Suppressor macrophage treated with lipopolysaccharide for 4 hours (primary cell): Measurements from ENCODE around the gene BACE2.
"Not testable (repeated sequence)": the region's sequence is repeated elsewhere in the genome, so short reads cannot be mapped to it uniquely, and the experiment has no call there.

Experiments
- DNase-seq: peaks from one replicate; pipeline ENCODE4 v3.0.0-alpha.2; 2020

The BACE2 gene

DNA sequence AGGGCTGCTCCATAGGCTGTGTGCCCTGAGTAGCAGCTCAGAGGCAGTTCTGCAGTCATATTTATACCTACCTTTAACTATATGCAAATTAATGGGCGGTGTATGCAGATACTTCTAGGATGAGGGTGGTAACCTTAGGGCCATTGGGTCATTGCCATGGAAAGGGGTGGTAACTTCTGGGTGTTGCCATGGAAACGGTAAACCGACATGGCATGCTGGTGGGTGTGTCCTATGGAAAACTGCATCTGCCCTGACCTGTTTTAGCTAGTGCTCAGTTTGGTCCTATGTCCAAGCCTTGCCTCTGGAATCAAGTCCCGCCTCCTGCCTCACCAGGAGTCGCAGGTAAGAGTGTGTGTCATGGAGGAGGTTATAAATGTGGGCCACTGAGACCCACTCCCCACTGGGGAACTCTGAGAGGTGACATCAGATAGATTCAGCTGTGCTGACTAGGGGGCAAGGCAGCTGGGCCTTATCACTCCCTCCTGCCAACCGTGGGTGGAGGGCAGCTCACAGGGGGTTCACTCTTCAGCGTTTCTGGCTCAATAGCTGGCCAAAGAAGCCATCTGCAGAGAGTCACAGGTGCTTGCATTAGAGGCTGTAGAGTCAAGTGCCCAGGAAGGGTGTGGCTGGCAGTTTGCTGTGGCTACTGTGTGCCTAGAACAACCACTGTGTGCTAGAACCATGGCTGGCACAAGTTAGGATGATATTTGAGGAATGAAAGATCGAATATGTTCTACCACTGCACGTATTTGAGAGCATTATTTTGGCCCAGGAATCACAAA is 19.0 kb downstream of the BACE2 start:
- no peak for DNase-seq

DNA sequence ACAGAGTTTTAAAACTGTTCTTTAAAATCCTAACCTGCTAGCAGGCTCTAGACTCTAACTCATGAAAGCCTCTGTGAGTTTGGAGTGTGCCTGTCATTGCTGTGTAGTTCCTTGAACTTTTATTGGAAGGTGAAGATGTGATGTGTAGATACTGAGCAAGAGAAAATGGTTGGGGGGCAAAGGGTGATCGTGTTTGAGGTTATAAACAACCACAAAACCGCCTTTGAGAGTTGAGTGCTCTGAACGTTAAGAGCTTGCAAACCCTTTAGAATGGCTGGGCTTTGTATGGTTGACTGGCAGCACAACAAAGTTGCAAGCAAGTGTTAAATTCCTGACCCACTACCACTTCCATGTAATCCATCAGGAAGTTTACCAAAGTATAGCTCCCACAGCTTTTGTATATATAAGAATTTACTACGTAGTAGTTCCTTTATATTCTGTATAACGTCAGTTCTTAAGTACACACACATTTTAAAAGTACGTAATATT is 19.6 kb downstream of the BACE2 start:
- DNase-seq, result no peak

DNA sequence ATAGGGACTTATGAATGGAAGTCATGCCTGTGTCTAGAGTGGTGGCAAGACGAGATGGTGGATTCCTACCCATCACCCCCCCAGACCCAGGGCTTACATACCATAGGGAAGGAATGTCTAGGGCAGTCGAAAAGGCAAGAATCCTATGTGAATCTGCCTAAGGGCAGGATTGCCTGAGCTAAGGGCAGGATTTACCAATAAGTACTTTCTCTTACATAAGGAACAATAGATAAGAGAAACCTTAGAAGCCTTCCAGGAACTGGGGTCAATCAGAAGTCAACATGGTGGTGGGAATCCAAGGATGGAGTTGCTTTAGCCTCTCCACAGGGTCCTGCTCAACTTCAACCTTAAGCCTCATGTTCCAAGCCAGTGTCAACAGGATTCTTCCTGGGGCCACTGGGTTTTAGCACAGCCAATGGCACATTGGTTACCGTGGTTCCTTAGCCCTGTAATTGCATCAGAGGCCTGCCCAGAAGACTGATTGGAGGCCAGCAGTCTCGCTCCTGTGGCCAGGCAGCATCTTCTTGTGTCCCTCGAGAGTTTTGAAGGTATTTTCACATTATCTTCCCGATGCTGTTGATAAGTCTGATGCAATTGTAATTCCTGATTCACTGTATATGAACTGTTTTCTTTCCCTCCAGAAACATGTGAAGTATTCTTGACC is 20.7 kb downstream of the BACE2 start:
- no peak for DNase-seq

DNA sequence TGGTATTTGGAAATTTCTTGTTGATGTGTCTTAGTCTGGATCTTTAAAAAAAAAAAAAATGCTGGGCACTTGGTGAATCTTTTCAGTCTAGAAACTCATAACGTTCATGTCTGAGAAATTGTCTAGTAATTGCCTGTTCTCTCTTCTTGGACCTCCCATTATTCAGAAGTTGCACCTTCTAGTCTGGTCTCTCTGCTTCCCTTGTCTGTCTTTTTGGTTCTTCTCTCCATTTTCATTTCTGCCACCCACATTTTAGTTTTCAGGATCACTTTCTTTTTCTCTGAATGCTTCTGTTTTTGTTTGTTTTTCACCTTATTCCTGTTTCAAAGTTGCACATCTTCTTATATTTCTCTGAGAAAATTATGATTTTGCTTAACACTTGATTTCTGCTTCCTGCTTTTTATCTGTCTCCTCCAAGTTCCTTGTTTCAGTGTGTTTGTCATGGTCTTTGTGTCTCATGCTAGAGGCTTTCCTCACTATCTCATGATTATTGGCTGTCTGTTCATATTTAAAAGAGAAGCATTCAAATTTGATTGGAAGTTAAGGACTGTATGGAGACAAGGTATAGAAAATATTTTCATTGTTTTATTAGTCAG is 21.3 kb downstream of the BACE2 start:
- DNase-seq, result peak; percentile 63

DNA sequence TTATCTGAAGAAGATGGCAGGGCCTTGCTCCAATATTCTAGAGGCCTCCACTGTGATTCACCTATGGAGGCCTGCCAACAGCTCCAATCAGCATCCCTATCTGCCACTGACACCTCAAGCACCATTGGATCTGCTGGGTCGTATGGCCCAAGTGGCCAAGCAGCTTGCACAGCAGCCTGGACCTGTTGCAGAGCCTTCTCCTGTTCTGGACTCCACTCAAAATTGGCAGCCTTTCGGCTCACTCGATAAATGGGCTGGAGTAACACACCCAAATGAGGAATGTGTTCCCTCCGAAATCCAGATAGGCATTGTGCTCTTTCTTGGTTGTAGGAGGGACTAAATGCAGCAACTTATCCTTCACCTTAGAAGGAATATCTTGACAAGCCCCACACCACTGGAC is 24.6 kb downstream of the BACE2 start:
- DNase-seq, result not testable (repeated sequence)

DNA sequence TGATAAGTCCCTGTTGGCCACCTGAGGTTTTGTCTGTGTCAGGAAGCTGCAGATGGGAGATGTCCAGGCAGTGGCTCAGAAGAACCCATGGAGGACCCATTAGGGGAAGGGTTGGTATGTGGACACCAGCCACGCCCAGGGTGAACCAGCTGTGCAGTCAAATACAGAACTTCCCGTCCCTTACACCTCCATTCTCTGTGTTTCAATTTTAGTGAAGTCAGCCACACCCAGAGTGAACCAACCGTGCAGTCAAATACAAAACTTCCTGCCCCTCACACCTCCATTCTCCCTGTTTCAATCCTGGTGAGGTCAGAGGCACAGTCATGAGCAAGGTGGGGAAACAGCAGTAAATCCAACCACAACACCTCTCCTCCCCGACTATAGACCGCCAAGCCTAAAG is 27.4 kb downstream of the BACE2 start:
- DNase-seq, result no peak

DNA sequence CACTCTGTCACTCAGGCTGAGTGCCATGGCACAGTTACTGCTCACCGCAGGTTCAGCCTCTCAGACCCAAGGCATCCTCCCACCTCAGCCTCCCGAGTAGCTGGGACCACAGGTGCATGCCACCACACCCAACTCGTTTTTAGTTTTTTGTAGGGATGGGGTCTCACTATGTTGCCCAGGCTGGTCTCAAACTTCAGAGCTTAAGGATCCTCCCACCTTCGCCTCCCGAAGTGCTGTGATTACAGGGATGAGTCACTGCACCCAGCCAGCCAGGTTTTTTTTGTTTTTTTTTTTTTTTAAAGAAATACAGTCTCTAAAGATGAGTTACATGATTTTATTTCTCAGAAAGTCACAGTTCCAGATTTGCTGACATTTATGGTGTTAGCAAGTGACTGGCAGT is 29.0 kb downstream of the BACE2 start:
- no peak for DNase-seq

DNA sequence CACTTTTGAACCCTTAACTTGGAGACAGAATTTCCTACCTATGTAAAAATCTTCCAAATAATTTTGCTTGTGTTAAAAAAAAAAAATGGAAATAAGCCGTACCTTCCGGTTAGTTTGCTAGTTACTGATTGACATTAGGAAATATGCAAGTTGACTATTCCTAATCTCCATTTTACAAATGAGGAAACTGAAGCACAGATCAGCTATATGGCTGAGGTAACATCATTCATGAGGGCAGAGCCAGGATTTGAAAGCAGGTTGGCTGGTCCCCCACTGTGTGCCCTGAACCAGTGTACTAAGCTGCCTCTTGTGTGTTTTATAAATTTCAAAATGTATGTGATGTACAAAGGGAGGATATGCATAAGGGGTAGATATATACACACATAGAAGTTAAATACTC is 29.6 kb downstream of the BACE2 start:
- DNase-seq, result no peak

DNA sequence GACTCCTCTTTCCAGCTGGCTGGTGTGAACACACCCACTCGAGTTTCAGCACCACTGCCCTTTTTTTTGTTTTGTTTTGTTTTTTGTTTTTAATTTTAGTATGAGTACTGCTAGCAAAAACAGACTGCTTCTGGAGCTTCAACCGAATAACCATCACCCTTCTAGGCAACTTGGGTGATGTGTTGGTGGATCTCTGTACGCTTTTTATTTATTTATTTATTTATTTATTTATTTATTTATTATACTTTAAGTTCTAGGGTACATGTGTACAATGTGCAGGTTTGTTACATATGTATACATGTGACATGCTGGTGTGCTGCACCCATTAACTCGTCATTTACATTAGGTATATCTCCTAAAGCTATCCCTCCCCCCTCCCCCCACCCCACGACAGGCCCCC is 30.7 kb downstream of the BACE2 start:
- not testable (repeated sequence) for DNase-seq

DNA sequence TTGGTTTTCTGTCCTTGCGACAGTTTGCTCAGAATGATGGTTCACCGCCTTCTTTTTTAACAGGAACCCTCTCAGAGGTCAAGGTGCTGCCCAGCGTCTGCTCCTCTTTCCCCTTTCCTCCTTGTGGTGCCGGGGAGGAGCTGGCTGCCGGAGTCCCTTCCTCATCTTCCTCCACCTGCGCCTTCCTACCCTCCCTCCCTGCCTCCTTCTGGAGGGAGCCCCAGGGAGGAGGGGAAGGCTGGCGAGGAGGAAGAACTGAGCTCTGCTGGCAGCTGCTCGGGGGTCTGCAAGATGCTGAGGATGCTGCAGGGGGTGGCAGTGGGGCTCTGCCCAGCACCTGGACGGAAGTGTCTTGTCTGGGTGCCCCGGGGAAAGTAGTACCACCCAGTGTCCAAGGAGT is 31.2 kb downstream of the BACE2 start:
- DNase-seq, result no peak

DNA sequence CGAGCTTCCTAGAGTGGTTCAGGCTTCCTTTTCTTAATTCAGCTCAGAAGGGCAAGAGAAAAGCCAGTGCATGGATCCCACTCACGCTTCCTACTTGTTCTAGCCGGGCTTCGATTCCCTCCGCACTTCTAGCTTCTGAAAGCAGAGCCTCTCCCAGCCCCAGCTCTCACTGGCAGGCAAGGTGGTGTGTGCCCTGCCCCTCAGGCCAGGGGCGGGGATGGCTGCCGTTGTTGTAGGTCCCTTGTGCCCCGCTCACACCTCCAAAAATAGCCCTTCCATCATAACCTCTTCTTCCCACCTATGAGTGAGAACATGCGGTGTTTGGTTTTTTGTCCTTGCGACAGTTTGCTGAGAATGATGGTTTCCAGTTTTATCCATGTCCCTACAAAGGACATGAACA is 31.6 kb downstream of the BACE2 start:
- no peak for DNase-seq

DNA sequence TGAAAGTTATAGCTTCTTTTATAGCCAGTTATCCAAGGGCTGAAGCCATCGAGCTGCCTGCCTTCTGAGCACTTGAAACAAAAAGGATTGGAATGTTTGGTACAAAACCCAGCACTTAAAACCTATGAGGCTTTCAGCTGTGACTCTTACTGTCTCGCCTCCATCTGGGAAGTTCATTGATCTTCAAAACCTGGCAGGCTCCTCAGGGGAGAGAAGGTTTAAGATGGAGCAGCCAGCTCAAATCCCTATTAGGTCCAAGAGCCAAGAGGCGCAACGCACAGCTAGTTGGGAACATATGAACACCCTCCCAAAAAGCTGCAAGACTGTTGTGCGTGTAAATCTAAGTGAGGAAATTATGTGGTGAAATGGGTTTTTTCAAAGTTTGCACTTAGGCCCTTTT is 33.4 kb downstream of the BACE2 start:
- DNase-seq, result no peak

DNA sequence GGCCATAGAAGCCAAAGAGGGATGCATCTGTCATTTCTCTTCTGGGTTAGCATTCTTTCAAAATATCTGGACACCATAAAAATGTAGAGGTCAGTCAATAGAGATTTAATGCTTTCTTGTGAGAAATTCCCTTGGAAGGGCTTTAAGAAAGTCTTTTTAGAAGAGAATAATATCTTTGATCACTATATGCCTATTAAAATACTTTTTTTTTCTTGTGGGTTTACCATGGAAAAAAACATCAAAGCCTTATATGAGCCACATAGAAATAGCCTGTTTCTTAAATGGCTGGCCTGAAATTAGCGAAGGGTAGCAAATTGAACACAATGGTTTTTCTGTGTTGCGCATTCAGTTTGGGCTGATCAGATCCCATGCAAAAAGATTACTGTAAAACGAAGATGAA is 36.8 kb downstream of the BACE2 start:
- DNase-seq, result no peak

DNA sequence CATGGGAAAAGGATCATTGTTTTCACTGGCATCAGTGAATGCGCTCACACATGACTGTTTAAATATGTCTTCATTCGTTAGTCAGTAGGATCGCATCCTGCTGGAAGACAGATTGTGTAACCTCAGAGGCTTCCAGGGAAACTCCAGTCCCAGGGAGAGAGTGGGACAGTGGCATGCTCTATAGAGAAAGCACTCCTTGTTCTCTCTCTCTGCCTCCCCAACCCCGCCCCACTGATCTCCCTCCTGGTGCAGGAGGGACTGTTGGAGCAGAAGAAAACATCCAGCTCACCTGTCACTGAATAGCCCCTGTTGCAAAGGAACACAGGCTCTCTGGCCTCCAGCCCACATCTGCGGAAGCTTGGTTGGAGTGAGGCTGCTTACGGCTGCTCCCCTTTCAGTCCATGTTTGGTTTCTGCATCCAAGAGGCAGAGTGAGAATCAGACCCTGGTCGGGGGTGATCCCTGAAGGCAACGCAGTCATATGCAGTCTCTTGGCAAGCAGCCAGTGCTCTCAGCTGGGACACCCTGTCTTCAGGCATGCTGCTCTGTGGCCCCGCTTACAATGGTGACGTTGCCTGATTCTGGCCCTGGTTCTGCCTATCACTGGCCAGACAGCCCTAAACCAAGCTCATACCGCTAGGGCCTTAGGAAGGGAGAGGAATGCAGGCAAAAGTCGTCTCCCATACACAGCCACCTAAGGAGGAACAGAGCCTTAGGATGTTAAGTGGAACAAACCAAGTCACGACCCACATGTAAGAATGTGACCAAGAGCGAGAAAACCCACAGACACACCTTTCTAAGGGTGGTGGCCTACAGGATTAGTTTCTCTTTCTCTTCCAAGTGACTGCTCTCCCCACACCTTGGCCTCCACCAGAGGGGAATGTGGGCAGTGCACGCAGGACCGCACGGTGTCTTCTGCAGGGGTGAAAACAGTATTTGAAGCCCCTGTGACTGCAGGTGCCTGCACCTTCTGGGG is 39.7 kb downstream of the BACE2 start:
- no peak for DNase-seq

DNA sequence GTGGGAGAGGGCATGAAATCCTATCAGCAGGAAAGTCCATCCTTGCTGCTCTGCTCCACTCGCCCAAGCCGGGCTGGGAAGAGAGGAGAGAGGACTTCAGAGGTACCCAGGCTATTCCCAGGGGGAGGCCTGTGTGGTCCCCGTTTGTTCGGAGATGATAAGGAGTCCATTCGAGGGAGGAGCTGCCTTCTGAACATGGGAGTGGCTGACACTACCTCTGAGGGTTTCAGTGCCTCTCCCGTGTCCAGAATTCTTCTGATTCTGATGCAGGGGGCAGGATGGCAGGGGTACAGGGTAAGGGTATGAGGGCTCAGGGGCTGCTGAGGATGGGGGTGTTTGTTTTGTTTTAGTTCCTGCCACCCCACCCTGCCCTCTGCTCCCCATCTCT is 40.4 kb downstream of the BACE2 start:
- no peak for DNase-seq

DNA sequence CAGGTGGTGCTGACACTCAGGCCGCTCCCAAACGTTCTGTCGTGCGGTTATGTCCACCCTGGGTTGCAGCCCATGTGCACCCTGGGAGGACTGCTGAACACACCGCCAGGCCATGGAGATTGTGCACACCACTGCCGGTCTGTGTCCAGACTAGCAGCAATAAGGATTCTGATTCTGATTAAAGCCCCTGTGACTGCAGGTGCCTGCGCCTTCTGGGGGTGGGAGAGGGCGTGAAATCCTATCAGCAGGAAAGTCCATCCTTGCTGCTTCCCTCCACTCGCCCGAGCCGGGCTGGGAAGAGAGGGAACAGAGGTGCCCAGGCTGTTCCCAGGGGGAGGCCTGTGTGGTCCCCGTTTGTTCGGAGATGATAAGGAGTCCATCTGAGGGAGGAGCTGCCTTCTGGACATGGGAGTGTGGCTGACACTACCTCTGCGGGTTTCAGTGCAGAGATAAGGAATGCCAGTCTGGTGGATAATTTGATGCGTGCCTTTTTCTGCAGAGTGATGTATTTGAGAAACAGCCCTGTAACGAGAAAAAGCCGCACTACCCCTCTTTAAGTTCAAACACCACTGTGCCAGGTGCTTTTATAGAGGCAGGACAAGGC is 41.2 kb downstream of the BACE2 start:
- no peak for DNase-seq

DNA sequence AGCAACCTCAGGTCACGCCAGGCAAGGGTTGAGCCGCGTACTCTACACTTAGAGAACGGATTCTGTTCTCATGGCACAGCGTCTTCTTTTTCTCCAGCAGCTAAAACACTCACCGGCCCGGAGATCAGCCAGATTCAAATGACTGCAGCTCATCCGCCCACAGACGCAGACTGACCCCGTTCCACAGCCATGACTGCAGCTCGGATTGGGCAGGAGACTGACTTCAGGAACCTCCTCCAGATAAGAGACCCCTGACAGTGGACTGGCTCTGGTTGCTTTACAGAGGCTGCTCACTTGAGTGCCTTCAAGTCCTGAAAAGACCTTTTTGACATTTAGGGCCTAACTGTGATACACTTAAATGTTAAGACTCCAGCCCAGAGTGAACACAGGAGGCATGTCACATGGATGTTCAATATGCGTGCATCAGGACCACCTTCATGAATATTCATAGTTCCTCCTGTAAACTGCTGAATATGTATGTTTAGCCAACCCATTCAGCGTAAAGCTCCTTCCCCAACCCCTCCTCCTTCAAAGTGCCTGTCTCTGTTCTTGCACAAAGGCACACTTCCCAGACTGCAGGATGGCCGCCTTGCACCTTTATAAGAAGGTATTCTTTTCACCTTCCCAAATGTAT is 42.6 kb downstream of the BACE2 start:
- no peak for DNase-seq

DNA sequence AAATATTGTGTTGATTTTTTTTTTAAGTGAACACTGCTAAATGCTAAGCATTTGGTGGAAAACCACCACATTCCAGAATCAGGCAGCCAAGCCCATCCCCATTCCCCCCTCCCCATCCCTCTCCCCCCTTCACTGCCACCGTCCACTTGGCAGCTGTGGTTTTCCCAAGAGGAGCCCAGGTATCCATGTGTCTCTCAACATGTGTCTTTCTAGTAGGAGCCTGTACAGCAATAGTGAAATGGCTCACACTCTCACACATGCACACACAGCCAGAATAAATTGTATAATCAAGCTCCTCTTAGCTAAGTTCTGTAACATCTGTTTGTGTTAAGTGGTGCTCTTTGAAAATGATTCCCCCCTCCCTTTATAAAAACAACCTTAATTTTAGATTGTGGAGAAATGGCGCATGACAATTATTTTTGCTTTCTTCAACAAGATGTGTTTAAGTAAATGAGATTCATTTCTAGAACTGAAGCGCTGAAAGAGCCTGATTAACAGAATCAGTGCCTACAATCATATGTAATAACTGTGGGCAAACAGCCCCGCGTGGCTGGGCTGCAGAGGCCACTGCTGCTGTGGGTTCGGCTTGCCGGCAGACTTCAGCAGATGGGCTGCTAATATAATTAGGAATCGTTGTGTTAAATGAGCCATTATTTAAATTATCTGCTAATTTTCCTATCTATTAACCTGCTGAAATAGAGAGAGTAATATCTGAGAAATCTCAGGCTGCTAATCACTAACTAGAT is 43.3 kb downstream of the BACE2 start:
- no peak for DNase-seq

DNA sequence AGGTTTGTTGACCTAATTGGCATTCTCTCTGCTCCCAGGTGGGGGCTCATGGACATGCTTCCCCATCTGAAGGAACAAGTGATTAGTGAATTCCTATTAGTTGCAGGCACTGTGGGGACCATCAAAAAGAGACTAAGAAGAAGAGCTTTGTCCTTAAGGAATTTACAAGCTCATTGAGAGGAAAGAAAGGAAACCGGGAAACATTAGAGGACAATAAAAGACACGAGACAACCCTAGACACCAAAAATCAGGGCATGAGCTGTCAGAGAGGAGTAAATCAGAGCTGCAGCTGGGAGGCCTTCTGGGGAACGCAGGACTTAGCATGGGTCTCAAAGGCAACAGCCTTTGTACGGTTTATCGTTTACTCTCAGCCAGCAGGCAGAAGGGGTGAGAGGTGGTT is 45.1 kb downstream of the BACE2 start:
- DNase-seq, result no peak

DNA sequence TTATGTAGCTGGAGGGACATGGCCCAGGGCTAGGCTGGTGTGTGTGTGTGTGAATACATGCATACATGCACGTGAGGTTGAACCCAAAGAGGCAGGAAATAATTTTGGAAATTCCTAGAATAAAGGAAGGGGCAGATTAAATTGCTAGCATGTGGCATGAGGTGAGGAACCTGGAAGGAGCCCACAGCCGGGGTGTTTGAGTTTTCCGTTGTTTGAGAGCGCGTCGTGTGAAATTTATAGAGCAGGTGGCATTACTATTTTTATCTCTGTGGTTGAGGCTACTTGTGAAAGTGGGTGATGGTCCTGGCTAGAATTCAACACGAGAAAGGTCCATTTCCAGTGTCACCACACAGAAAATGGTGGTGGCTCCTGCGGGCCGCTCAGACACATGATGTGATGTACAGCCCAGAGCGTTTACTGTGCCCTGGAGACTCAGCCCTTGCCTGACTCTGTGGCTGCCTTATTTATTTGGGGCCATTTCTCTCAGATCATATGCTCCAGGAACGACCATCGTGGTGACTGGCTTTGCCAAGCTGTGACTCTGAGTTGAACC is 48.0 kb downstream of the BACE2 start:
- DNase-seq, result no peak

DNA sequence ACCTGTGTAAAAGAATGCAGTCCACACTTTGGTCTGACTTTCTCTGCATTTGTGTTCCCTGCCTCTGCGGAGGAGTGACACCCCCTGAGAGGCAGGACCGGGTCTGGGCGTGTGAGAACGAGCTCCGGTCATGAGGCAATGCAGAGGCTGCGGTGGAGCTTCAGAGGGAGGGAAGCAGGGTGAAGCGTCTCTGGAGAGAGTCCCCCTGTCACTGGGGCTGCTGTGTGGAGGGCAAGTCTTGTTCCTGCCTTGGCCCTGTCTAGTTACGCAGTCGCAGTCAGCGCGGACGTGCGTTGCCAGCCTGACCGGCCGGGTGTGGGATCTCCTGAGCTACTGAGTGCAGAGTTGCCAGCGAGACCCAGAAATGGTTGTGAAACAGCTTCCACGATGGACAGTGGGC is 48.5 kb downstream of the BACE2 start:
- DNase-seq, result no peak
